Measurements from ENCODE around the gene OR6M1. TPM values are rescaled to one million over a fixed set of nuclear protein-coding genes. Genes with fewer than 3 reads are reported as not detected.

The OR6M1 gene
- total RNA-seq, 1 experiment from 2014 or later, result not detected

DNA sequence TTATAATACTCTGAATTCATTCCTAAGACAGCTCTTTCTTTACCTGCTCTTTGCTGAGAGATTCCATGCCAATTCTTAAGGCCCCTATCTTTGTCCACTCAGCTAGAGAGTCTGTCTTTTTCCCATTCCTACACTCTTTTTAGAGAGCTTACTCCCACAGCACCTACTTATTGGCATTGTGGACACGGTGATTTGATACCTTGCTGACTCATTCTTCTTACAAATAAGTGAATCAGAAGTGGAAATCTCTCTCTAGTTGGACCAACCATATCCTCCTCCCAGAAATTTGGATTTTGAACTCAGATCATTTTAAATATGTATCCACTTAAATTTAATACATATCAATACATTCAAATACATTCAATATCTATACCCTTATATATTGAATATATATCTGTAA, 32.5 kb upstream of the OR6M1 start:
- ChIA-PET CTCF (no interaction called here), POLR2A (no interaction called here)
- no peak overlapping the region for H3K27ac ChIP-seq (ENCODE audit: low read length)
- no peak for ATAC-seq
- no peak for TF ChIP-seq SIN3A (IDR thresholded peaks at IDR 0.05; ENCODE audit: borderline replicate concordance, insufficient read depth, low read depth, low read length)
- H3K4me3 ChIP-seq (ENCODE audit: low read depth in 2 of 2, low read length in 2 of 2), result no peak overlapping the region
- no peaks in the 10 kb centered on the region for H3K36me3 ChIP-seq (ENCODE audit: control insufficient read depth, insufficient read depth, low read length)
- intact Hi-C loops (cut with micrococcal nuclease; ENCODE audit: unreplicated experiment) (no loop called here), in situ Hi-C loops (cut with HindIII; ENCODE audit: low pct_unique_long_range_greater_than_20kb, low sequenced_read_pairs) (no loop called here)
- no peaks in the 10 kb centered on the region for H3K9me3 ChIP-seq (ENCODE audit: control insufficient read depth, insufficient read depth, low read depth, low read length)
- no peaks in the 10 kb centered on the region for H3K4me1 ChIP-seq (ENCODE audit: control insufficient read depth, insufficient read depth, low read length)
- BruUV-seq (replicated peaks), result no TSS peak
- DNase-seq (ENCODE audit: low read depth, low spot score), result no peak
- H3K27me3 ChIP-seq (ENCODE audit: control insufficient read depth, insufficient read depth, low read length), result no peaks in the 10 kb centered on the region

DNA sequence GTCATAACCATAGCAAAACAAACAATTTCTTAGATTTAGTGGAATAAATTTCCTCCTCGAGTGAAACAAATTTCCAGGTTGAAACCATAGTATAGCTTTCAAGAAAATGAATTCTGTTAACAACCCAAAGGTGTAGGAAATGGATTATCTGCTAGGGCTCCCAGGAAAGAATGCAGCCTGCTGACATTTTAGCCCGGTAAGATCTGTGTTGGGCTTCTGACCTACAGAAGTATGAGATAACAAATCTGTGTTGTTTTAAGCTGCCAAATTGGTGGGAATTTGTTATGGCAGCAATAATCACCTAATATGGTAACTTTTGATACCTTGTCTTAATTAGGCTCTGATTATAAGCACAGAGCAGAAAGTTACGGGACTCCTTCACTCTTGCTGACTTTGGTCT, 32.0 kb upstream of the OR6M1 start:
- no peaks in the 10 kb centered on the region for H3K9me3 ChIP-seq (ENCODE audit: control insufficient read depth, insufficient read depth, low read depth, low read length)
- intact Hi-C loops (cut with micrococcal nuclease; ENCODE audit: unreplicated experiment), result no loop called here
- H3K36me3 ChIP-seq (ENCODE audit: control insufficient read depth, insufficient read depth, low read length), result no peaks in the 10 kb centered on the region
- in situ Hi-C loops (cut with HindIII; ENCODE audit: low pct_unique_long_range_greater_than_20kb, low sequenced_read_pairs), result no loop called here
- H3K4me1 ChIP-seq (ENCODE audit: control insufficient read depth, insufficient read depth, low read length), result no peaks in the 10 kb centered on the region
- ATAC-seq, result no peak
- no peak overlapping the region for H3K4me3 ChIP-seq (ENCODE audit: low read depth in 2 of 2, low read length in 2 of 2)
- POLR2A ChIA-PET, result no interaction called here
- DNase-seq (ENCODE audit: low read depth, low spot score), result no peak
- no peak for TF ChIP-seq SIN3A (IDR thresholded peaks at IDR 0.05; ENCODE audit: borderline replicate concordance, insufficient read depth, low read depth, low read length)
- no peak for TF ChIP-seq POLR2AphosphoS5 (IDR thresholded peaks at IDR 0.05; ENCODE audit: low read depth, low read length)
- TF ChIP-seq TCF7L2 (IDR thresholded peaks at IDR 0.05; ENCODE audit: low read depth, low read length), result no peak
- TF ChIP-seq REST (IDR thresholded peaks at IDR 0.05; ENCODE audit: insufficient read depth in 1 of 2, low read depth in 2 of 2, low read length in 1 of 2), result no peak
- TF ChIP-seq, protein P1, sequence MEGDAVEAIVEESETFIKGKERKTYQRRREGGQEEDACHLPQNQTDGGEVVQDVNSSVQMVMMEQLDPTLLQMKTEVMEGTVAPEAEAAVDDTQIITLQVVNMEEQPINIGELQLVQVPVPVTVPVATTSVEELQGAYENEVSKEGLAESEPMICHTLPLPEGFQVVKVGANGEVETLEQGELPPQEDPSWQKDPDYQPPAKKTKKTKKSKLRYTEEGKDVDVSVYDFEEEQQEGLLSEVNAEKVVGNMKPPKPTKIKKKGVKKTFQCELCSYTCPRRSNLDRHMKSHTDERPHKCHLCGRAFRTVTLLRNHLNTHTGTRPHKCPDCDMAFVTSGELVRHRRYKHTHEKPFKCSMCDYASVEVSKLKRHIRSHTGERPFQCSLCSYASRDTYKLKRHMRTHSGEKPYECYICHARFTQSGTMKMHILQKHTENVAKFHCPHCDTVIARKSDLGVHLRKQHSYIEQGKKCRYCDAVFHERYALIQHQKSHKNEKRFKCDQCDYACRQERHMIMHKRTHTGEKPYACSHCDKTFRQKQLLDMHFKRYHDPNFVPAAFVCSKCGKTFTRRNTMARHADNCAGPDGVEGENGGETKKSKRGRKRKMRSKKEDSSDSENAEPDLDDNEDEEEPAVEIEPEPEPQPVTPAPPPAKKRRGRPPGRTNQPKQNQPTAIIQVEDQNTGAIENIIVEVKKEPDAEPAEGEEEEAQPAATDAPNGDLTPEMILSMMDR (IDR thresholded peaks at IDR 0.05), result no peak
- H3K27ac ChIP-seq (ENCODE audit: low read length), result no peak overlapping the region
- BruUV-seq (replicated peaks), result no TSS peak
- CTCF ChIA-PET, result no interaction called here
- H3K27me3 ChIP-seq (ENCODE audit: control insufficient read depth, insufficient read depth, low read length), result no peaks in the 10 kb centered on the region

- ChIA-PET CTCF (no interaction called here), POLR2A (no interaction called here)
- H3K27me3 ChIP-seq (ENCODE audit: control insufficient read depth, insufficient read depth, low read length), result no peaks in the 10 kb centered on the region
- in situ Hi-C loops (cut with HindIII; ENCODE audit: low pct_unique_long_range_greater_than_20kb, low sequenced_read_pairs), result no loop called here
- no peaks in the 10 kb centered on the region for H3K36me3 ChIP-seq (ENCODE audit: control insufficient read depth, insufficient read depth, low read length)
- no peak for ATAC-seq
- no peak for TF ChIP-seq REST (IDR thresholded peaks at IDR 0.05; ENCODE audit: insufficient read depth in 1 of 2, low read depth in 2 of 2, low read length in 1 of 2)
- no peak for TF ChIP-seq TCF7L2 (IDR thresholded peaks at IDR 0.05; ENCODE audit: low read depth, low read length)
- TF ChIP-seq, protein P1 (IDR thresholded peaks at IDR 0.05), result no peak
- no peak for TF ChIP-seq SIN3A (IDR thresholded peaks at IDR 0.05; ENCODE audit: borderline replicate concordance, insufficient read depth, low read depth, low read length)
- no peak for TF ChIP-seq POLR2AphosphoS5 (IDR thresholded peaks at IDR 0.05; ENCODE audit: low read depth, low read length)
- BruUV-seq (replicated peaks), result no TSS peak
- H3K27ac ChIP-seq (ENCODE audit: low read length), result no peak overlapping the region
- no peak for DNase-seq (ENCODE audit: low read depth, low spot score)
- intact Hi-C loops (cut with micrococcal nuclease; ENCODE audit: unreplicated experiment), result no loop called here
- H3K4me1 ChIP-seq (ENCODE audit: control insufficient read depth, insufficient read depth, low read length), result no peaks in the 10 kb centered on the region
- H3K4me3 ChIP-seq (ENCODE audit: low read depth in 2 of 2, low read length in 2 of 2), result no peak overlapping the region
- no peaks in the 10 kb centered on the region for H3K9me3 ChIP-seq (ENCODE audit: control insufficient read depth, insufficient read depth, low read depth, low read length)
Measured at GRCh38 chr11:123833095-123833494, 26.9 kb upstream of the OR6M1 start.
